ENCODE data around the gene NSMF. TPM values are rescaled to one million over a fixed set of nuclear protein-coding genes. Genes with fewer than 3 reads are reported as not detected.
A peak's percentile ranks its signal among the peaks of the same experiment; 100 is the strongest.

The NSMF gene
- polyA plus RNA-seq, 1 of the 3 experiments (the other 2 are of a cell fraction): 58.8 TPM

DNA sequence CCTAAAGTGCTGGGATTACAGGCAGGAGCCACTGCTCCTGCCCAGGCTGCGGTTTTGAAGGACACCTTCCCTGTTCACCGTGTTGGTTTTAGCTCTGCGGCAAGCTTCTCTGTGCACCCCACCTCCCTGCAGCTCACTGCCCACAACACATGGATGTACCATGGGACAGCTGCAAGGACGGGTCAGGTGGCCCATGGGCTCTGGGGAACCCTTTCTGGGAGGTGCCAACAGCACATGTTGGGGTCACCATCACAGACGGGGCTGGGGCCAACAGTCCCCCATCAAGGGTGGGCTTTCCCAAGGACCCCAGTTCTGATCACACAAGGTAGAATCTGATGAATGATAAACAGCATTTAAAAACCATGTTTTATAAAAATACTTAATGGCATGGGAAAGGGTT is 43.7 kb downstream of the NSMF start:
- H3K9me2 ChIP-seq: no peaks in the 10 kb centered on the region
- POLR2A ChIA-PET: no interaction called here
- H3F3A ChIP-seq (replicated peaks; ENCODE audit: insufficient read depth): peaks cover 16% of the 10 kb centered on the region
- H3K27ac ChIP-seq (ENCODE audit: low read depth in 2 of 2, low read length in 1 of 2): no peak overlapping the region
- 0 out of 2 replicates have a peak, but pooled peaks cover 4% of the 10 kb centered on the region for H4K20me1 ChIP-seq (ENCODE audit: insufficient read depth)
- TF ChIP-seq MEF2A (IDR thresholded peaks at IDR 0.05; ENCODE audit: borderline replicate concordance, low read depth): no peak
- no peak for TF ChIP-seq MXI1 (IDR thresholded peaks at IDR 0.05; ENCODE audit: low read depth, low read length)
- no peak for TF ChIP-seq YY1 (IDR thresholded peaks at IDR 0.05; ENCODE audit: low read depth)
- TF ChIP-seq CHD2 (IDR thresholded peaks at IDR 0.05; ENCODE audit: low read length, partially characterized antibody): no peak
- no peak for TF ChIP-seq RCOR1 (IDR thresholded peaks at IDR 0.05; ENCODE audit: low read length)
- TF ChIP-seq FOSL2 (IDR thresholded peaks at IDR 0.05; ENCODE audit: borderline replicate concordance, low read depth): no peak
- TF ChIP-seq TCF12 (IDR thresholded peaks at IDR 0.05): no peak
- no peak for TF ChIP-seq ELF1 (IDR thresholded peaks at IDR 0.05)
- no peak overlapping the region for H3K9ac ChIP-seq
- no peak overlapping the region for H3K4me3 ChIP-seq (ENCODE audit: low read depth in 2 of 2, low read length in 1 of 2)
- 93% methylated on average over 3 of the region's 5 CpGs for WGBS (ENCODE audit: low lambda C conversion rate)
- DNase-seq: no peak
- H2AFZ ChIP-seq (ENCODE audit: low read depth): no peak overlapping the region
- CTCF ChIA-PET: interaction anchor here (0.8 kb wide), 1 partner anchor 113 kb away, joined by 3 read pairs; the partner anchor contains the start of gene NRARP
- H3K4me1 ChIP-seq (ENCODE audit: control insufficient read depth in 1 of 2, insufficient read depth in 2 of 2, low read depth in 1 of 2, low read length in 1 of 2): peaks cover 0 to 19% of the 10 kb centered on the region in 2 experiments; a peak in 3 of 4 replicates
- peaks cover 31% of the 10 kb centered on the region for H3K79me2 ChIP-seq (ENCODE audit: insufficient read depth)
- no peak overlapping the region for H3K4me2 ChIP-seq
- H3K36me3 ChIP-seq (replicated peaks in 1 of 2; ENCODE audit: control insufficient read depth in 1 of 2, insufficient read depth in 2 of 2, low read length in 1 of 2): no peaks in the 10 kb centered on the region
- H3K9me3 ChIP-seq: no peaks in the 10 kb centered on the region
- no peaks in the 10 kb centered on the region for H3K27me3 ChIP-seq (ENCODE audit: insufficient read depth)

DNA sequence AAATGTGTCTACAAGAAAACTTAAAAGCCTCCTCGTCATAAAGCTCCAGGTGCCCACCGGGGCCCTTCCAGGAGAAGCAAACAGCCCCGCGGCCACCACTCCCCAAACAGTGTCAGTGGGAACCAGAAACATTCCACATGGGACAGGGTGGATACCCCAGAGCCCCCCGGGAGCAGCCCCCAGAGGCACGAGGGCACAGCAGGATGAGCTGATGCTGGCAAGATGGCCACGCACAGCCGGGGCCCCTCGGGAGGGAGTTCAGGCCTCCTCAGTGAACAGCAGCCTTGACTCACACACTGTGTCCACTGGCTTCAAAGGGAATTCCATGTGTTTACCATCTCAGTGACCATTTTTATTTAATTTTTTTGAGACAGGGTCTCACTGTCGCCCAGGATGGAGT is 46.7 kb downstream of the NSMF start:
- no peak overlapping the region for H3K27ac ChIP-seq (ENCODE audit: low read depth in 2 of 2, low read length in 1 of 2)
- 82% methylated on average over 10 of the region's 10 CpGs for WGBS (ENCODE audit: low lambda C conversion rate)
- ChIA-PET POLR2A (no interaction called here), CTCF (interaction anchor here (0.6 to 1.2 kb wide), 3 partner anchors 10 to 632 kb away, joined by 3 to 10 read pairs (median 4); partner anchors contain the start of genes EXD3, NOXA1 and NRARP)
- H2AFZ ChIP-seq (ENCODE audit: low read depth): no peak overlapping the region
- no peaks in the 10 kb centered on the region for H3K27me3 ChIP-seq (ENCODE audit: insufficient read depth)
- H4K20me1 ChIP-seq (ENCODE audit: insufficient read depth): 0 out of 2 replicates have a peak, but pooled peaks cover 4% of the 10 kb centered on the region
- peaks cover 18% of the 10 kb centered on the region; the same call in 1 of the 2 replicates for H3K79me2 ChIP-seq (ENCODE audit: insufficient read depth)
- H3K4me1 ChIP-seq (ENCODE audit: control insufficient read depth in 1 of 2, insufficient read depth in 2 of 2, low read depth in 1 of 2, low read length in 1 of 2): peaks cover under 1 to 19% of the 10 kb centered on the region in 2 experiments; a peak in 3 of 4 replicates
- H3K4me3 ChIP-seq (ENCODE audit: low read depth in 2 of 2, low read length in 1 of 2): no peak overlapping the region
- no peak for DNase-seq
- no peak for TF ChIP-seq SMC3 (IDR thresholded peaks at IDR 0.05; ENCODE audit: low read depth, low read length)
- TF ChIP-seq JUND (IDR thresholded peaks at IDR 0.05): no peak
- TF ChIP-seq NFIC (IDR thresholded peaks at IDR 0.05; ENCODE audit: borderline replicate concordance): no peak
- no peak for TF ChIP-seq POLR2AphosphoS5 (IDR thresholded peaks at IDR 0.05; ENCODE audit: low read depth, low read length)
- no peak for TF ChIP-seq FOXM1 (IDR thresholded peaks at IDR 0.05; ENCODE audit: low read depth)
- no peak overlapping the region for H3K9ac ChIP-seq
- no peaks in the 10 kb centered on the region for H3K9me3 ChIP-seq
- H3K4me2 ChIP-seq: 0 out of 2 replicates have a peak overlapping the region, but pooled peaks have one; percentile 7
- no peaks in the 10 kb centered on the region for H3K36me3 ChIP-seq (replicated peaks in 1 of 2; ENCODE audit: control insufficient read depth in 1 of 2, insufficient read depth in 2 of 2, low read length in 1 of 2)
- H3F3A ChIP-seq (replicated peaks; ENCODE audit: insufficient read depth): peaks cover 15% of the 10 kb centered on the region
- no peaks in the 10 kb centered on the region for H3K9me2 ChIP-seq
